GM18907 (cell line): ENCODE results near the gene RIC8B.

Source experiments
- ATAC-seq: cut with Tn5 transposase; IDR thresholded peaks from one replicate; pipeline ENCODE4 v1.9.1; 2021; ENCODE audit warnings: mild to moderate bottlenecking, moderate library complexity; ENCODE audit not compliant: unreplicated experiment

RIC8B gene

GRCh38 chr12:106758349-106759110 lies 16.0 kb upstream of the RIC8B start:
- no peak for ATAC-seq

GRCh38 chr12:106759526-106760183 lies 14.8 kb upstream of the RIC8B start:
- ATAC-seq = peak; percentile 28

- ATAC-seq = peak; percentile 94
These were observed 14.3 kb upstream of the RIC8B start for GRCh38 chr12:106760184-106760531.

DNA sequence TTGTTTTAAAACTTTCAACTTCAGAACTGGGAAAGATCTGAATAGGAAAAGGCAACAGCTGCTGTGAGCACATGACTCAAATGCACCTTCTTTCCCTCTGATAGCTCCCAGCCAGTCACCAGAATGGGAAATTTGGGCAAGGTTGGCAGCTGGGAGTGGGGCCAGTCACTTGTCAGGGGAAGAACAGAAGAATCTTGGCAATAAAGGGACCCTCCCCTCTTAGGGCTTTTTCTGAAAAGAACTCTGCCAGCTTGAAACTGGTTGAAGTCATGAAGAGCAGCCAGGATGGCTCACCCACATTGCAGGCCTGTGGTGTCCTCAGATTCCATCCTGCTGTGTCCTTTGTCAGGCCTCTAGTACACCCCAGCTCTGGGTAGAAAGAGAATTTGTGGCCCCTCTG lies 10.3 kb upstream of the RIC8B start:
- no peak for ATAC-seq

- ATAC-seq = no peak
These were observed 9.7 kb upstream of the RIC8B start for GRCh38 chr12:106764738-106765137.

DNA sequence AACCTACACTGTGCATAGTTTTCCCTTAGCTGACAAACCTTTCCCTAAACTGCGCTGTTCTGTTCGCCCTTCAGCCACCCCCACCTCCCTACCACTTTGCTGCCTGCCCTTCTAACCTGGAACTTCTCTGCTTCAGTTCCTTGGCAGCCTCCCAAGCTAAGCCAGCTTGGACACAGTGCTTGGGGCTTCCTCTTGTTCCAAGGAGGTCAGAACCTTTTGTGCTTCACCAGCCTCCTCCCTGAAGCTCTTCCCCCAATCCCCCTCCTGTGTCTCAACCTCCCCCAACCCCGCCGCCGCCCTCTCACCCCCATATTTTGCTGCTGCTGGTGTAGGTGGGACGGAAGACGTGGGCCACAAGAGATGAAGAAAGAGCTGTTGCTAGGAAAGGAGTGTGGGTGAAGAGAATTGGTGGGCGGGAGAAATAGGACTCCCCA lies 8.1 kb upstream of the RIC8B start:
- ATAC-seq = no peak

GRCh38 chr12:106767206-106767605 lies 7.3 kb upstream of the RIC8B start:
- ATAC-seq = no peak

DNA sequence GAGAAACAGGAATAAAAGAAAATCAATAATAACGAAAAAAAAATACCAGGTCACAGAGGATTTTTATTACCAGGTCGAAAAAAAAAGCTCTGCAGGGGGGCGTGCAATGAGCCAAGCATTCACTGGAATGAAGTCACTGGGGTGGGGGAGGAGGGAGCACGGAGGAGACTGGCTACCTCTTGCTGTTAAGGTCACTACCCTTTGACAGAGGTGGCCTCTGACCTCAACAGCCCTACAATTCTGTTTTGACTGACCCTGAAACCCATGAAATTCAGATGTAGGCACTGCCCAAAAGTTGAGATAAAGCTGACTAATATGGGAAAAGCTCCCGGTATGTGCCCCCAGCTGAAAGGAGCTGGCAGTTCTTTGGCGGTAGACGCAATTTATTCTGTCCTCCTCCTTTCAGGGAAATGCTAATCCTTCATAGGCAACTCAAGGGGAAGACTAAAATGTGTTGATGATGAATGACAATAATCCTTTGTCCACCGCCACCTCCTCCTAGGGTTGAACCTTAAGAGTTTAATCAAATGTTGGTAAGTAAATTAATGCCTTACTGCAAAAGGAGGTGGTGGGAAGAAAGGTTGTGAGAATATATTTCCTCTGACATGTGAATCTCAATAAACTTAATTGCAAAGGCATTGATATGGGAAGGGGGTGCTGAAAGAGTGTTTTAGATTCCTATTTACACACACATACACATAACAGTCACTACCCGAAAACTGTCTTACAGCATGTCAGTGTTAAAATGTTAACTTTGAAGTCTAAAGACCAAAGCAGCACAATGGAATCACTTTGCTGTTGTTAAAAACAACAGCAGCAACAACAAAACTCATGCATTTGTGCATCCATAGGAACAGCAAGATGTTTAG lies 6.3 kb upstream of the RIC8B start:
- ATAC-seq = no peak

DNA sequence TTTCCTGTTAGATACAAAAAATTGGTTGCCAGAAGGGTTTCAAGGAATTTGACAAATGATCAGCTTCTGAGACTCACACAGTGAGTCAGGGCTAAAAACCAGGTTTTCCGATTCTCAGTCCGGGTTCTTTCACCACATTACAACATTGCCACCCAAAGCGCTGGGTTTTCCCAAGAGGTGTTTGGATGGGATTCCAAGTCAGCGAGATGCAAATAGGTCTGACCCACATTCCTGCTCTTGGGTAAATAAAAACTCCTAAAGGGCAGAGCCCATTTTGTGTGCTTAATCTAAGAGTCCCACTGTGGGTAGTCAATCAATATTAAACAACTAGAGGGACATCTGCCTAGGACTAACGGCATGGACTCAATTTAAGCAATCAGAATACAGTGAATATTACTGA lies 5.4 kb upstream of the RIC8B start:
- ATAC-seq = no peak

GRCh38 chr12:106769546-106769945 lies 4.9 kb upstream of the RIC8B start:
- ATAC-seq = no peak

GRCh38 chr12:106771425-106771824 lies 3.1 kb upstream of the RIC8B start:
- ATAC-seq = no peak

GRCh38 chr12:106773286-106774004 lies 1.0 kb upstream of the RIC8B start:
- ATAC-seq = no peak

- ATAC-seq = peak; percentile 3
These were observed 484 bp downstream of the RIC8B start for GRCh38 chr12:106774808-106775524.

DNA sequence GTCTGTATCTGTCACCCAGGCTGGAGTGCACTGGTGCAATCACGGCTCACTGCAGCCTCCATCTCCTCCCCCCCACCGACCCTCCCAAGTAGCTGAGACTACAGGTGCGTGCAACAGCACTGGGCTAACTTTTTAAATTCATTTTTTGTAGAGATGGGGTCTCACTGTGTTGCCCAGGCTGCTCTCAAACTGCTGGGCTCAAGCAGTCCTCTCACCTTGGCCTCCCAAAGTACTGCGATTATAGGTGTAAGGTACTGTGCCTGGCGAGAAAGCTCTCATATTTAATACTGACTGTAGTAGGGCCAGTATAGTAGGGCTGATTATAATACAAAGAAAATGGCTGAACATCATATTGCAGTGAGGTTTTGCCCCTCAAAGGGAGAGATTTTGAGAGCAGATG lies 2.4 kb downstream of the RIC8B start:
- no peak for ATAC-seq

- no peak for ATAC-seq
These were observed 5.6 kb downstream of the RIC8B start for GRCh38 chr12:106780010-106780631.

GRCh38 chr12:106782619-106783018 lies 8.1 kb downstream of the RIC8B start:
- no peak for ATAC-seq

GRCh38 chr12:106783515-106783914 lies 9.0 kb downstream of the RIC8B start:
- ATAC-seq = no peak

DNA sequence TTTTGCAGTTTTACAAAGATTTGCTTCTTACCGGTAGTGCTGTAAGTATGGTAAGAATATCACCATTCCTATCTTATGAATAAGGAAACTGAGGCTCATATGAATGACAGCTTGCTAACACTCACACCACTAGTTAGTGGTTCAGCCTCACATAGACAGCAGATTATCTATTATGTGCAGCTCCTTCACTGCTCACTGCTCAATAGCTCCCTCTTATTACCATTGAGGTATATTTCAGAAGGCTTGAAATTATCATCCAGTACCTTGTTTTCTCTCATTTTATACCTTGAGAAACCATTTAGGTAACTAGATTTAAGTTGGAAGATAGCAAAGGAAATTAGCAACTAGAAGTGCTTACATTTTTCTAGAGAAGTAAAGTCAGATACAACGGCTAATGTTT lies 15.5 kb downstream of the RIC8B start:
- no peak for ATAC-seq

GRCh38 chr12:106791531-106791930 lies 17.0 kb downstream of the RIC8B start:
- no peak for ATAC-seq

DNA sequence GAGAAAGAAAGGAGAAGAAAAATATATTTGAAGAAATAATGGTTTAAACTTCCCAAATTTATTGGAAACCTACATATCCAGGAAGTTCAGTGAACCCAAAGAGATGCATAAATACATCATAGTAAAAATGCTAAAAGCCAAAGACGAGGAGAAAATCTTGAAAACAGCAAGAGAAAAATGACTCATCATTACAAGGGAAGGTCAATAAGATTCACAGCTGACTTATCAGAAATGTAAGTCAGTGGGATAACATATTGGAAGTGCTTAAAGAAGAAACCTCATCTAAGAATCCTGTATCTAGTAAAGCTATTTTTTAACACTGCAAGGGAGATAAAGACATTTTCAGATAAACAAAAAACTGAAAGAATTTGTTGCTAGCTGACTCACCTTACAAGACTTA lies 19.9 kb downstream of the RIC8B start:
- no peak for ATAC-seq
